Duodenal mucosa (tissue), 2 donors: ENCODE data around the gene SFMBT1.

Experiments used
- H3K27ac ChIP-seq: one replicate; pipeline ENCODE4 v1.7.0; 2013; ENCODE audit warnings: low read depth, low read length
- H3K27me3 ChIP-seq, 2 donors: one replicate each; pipeline ENCODE4 v1.7.0; 2013; ENCODE audit warnings: low read length in 2 of 2, control low read depth in 1 of 2; ENCODE audit not compliant: insufficient read depth in 2 of 2, control insufficient read depth in 1 of 2
- H3K36me3 ChIP-seq, 2 donors: one replicate each; pipeline ENCODE4 v1.7.0; 2013; ENCODE audit warnings: low read length in 2 of 2, control low read depth in 1 of 2; ENCODE audit not compliant: insufficient read depth in 2 of 2, control insufficient read depth in 1 of 2
- H3K4me1 ChIP-seq, 2 donors: one replicate each; pipeline ENCODE4 v1.7.0; 2013; ENCODE audit warnings: low read length in 2 of 2, control low read depth in 1 of 2; ENCODE audit not compliant: insufficient read depth in 2 of 2, control insufficient read depth in 1 of 2
- H3K4me3 ChIP-seq, 2 donors: one replicate each; pipeline ENCODE4 v1.7.0; 2013; ENCODE audit warnings: low read length in 2 of 2, low read depth in 1 of 2
- H3K9ac ChIP-seq, 2 donors: one replicate each; pipeline ENCODE4 v1.7.0; 2013; ENCODE audit warnings: low read length in 2 of 2, low read depth in 1 of 2
- H3K9me3 ChIP-seq, 2 donors: one replicate each; pipeline ENCODE4 v1.7.0; 2013; ENCODE audit warnings: low read length in 2 of 2, control low read depth in 1 of 2; ENCODE audit not compliant: control insufficient read depth in 1 of 2

SFMBT1 gene

GRCh38 chr3:52877085-52877484 lies 168.8 kb downstream of the SFMBT1 start:
- H3K9me3 ChIP-seq: no peaks in the 10 kb centered on the region
- H3K36me3 ChIP-seq: no peaks in the 10 kb centered on the region
- no peak overlapping the region for H3K4me3 ChIP-seq
- no peak overlapping the region for H3K27ac ChIP-seq
- H3K9ac ChIP-seq: no peak overlapping the region
- no peaks in the 10 kb centered on the region for H3K27me3 ChIP-seq
- H3K4me1 ChIP-seq: no peaks in the 10 kb centered on the region

GRCh38 chr3:52874864-52875587 lies 170.8 kb downstream of the SFMBT1 start:
- Histone ChIP-seq H3K27ac (no peak overlapping the region), H3K9me3 (no peaks in the 10 kb centered on the region), H3K27me3 (no peaks in the 10 kb centered on the region), H3K4me3 (no peak overlapping the region), H3K9ac (no peak overlapping the region), H3K4me1 (peaks cover 0 to 2% of the 10 kb centered on the region in 2 donors), H3K36me3 (no peaks in the 10 kb centered on the region)

DNA sequence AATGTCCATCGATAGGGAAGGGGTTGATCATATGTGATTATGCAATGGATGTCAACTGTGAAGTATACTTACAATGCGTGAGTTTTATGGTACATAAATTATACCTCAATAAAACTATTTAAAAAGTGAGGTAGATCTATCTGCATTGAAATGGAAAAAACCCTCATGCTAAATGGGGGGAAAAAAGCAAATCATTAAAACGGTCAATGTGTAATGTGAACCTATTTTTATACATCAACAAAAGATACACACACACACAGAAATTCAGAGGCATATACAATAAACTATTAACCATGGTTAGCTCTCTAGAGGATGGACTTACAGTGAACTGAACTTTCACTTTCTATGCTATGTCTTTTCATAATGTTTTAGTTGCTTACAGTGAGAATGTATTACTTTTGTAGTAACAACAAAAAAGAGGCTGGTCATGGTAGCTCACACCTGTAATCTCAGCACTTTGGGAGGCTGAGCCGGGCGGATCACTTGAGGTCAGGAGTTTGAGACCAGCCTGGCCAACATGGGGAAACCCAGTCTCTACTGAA lies 171.6 kb downstream of the SFMBT1 start:
- Histone ChIP-seq H3K9me3 (no peaks in the 10 kb centered on the region), H3K4me1 (peaks cover 0 to 6% of the 10 kb centered on the region in 2 donors), H3K36me3 (no peaks in the 10 kb centered on the region), H3K27me3 (no peaks in the 10 kb centered on the region), H3K27ac (no peak overlapping the region), H3K9ac (no peak overlapping the region), H3K4me3 (no peak overlapping the region)

DNA sequence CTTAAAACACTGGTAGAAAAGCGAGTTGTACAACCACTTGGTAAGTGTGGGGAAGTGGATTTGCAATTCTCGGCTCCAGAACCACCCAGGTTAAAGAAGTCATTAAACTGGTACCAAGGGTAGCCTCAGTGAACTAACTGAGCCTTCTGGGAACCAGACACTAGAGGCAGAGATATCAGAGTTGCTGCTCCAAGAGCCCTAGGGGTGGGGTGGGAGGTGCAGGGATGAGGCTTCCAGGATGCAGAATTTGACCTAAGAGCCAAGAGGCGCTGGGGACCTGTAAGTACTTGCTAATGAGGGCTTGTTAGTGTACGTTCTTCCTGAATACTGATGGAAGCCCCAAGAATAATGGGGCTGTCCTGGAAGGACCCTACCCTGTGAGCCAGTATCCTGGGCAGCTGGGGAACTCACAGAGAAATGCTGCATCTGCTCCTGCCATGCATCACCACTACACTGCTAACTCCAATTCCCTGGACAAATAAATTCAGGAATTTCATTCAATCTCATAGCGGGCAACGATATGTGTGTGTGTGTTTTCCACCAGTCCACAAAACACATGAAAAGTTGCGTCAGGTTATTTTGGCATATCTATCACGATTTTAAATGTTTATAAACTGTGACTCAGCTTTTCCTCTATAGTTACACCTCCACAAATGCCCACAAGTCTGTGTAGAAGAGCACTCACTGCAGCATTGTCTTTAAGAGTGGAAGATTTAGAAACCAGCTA lies 172.3 kb downstream of the SFMBT1 start:
- no peak overlapping the region for H3K27ac ChIP-seq
- H3K36me3 ChIP-seq: no peaks in the 10 kb centered on the region
- H3K4me1 ChIP-seq: peaks cover 0 to 6% of the 10 kb centered on the region in 2 donors
- no peak overlapping the region for H3K9ac ChIP-seq
- H3K27me3 ChIP-seq: no peaks in the 10 kb centered on the region
- no peak overlapping the region for H3K4me3 ChIP-seq
- H3K9me3 ChIP-seq: no peaks in the 10 kb centered on the region

DNA sequence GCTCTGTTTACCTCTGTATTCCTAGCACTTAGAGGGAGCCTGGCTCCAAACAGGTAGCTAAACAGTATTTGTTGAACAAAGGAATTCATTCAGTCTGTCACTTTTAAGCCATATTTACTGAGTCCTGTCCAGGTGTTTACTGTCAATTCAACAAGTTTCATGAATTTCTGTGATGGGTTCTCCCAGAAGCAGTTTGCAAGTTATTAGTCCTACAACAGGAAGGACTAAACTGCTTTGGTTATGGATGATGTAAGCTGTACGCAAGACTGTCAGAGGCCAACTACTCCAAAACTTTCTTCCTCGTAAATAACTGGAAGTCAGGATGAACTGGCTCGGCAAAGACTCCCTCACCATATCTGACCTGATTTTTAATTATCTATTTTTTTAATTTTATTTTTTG lies 173.6 kb downstream of the SFMBT1 start:
- H3K4me1 ChIP-seq: peaks cover 0 to 6% of the 10 kb centered on the region in 2 donors
- no peak overlapping the region for H3K4me3 ChIP-seq
- no peaks in the 10 kb centered on the region for H3K27me3 ChIP-seq
- H3K27ac ChIP-seq: no peak overlapping the region
- H3K36me3 ChIP-seq: no peaks in the 10 kb centered on the region
- no peak overlapping the region for H3K9ac ChIP-seq
- no peaks in the 10 kb centered on the region for H3K9me3 ChIP-seq

DNA sequence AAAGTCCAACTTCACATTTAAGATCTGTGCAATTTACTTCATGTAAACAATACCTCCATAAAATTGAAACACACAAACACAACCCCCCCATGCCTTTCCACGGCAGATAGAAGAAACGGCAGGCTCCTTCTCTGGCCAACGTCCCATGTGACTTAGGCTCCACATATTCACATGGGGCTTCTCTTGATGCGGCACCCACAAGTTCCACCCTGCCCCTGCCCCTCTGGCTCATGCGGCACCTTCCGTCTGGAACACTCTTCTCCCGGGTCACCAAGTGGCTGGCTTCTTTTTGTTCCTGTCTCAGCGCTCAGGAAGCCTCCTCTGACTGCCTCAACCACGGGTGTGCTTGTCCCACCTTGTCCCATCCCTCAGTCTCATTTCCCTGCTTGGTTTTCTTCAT lies 174.1 kb downstream of the SFMBT1 start:
- no peak overlapping the region for H3K9ac ChIP-seq
- H3K9me3 ChIP-seq: no peaks in the 10 kb centered on the region
- no peak overlapping the region for H3K27ac ChIP-seq
- no peak overlapping the region for H3K4me3 ChIP-seq
- H3K27me3 ChIP-seq: no peaks in the 10 kb centered on the region
- H3K4me1 ChIP-seq: peaks cover 0 to 6% of the 10 kb centered on the region in 2 donors
- no peaks in the 10 kb centered on the region for H3K36me3 ChIP-seq

DNA sequence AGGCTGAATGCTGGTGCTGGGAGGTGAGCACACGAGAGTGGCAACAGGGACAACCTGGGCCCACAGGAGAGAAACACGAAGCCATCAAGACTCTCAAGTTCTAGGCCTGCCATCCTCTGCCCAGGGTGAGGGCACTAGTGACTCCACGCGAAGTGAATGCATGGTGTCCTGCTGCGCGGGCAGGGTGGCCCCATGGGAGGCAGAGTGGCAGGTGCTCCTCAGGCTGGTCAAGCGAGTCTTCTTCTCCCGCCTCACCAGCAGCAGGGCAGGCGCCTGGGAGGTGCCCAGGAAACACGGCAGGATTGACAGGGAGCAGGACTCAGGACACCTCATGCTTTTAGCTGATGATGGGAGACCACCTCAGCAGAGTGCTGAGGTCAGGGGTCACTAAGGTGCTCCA lies 175.4 kb downstream of the SFMBT1 start:
- H3K27ac ChIP-seq: no peak overlapping the region
- peaks cover 0 to 6% of the 10 kb centered on the region in 2 donors for H3K4me1 ChIP-seq
- H3K4me3 ChIP-seq: no peak overlapping the region
- no peak overlapping the region for H3K9ac ChIP-seq
- H3K36me3 ChIP-seq: no peaks in the 10 kb centered on the region
- H3K27me3 ChIP-seq: no peaks in the 10 kb centered on the region
- no peaks in the 10 kb centered on the region for H3K9me3 ChIP-seq

GRCh38 chr3:52866427-52866826 lies 179.4 kb downstream of the SFMBT1 start:
- no peak overlapping the region for H3K27ac ChIP-seq
- H3K4me3 ChIP-seq: no peak overlapping the region
- peaks cover 0 to 6% of the 10 kb centered on the region in 2 donors for H3K4me1 ChIP-seq
- H3K36me3 ChIP-seq: no peaks in the 10 kb centered on the region
- no peaks in the 10 kb centered on the region for H3K27me3 ChIP-seq
- no peaks in the 10 kb centered on the region for H3K9me3 ChIP-seq
- H3K9ac ChIP-seq: no peak overlapping the region

DNA sequence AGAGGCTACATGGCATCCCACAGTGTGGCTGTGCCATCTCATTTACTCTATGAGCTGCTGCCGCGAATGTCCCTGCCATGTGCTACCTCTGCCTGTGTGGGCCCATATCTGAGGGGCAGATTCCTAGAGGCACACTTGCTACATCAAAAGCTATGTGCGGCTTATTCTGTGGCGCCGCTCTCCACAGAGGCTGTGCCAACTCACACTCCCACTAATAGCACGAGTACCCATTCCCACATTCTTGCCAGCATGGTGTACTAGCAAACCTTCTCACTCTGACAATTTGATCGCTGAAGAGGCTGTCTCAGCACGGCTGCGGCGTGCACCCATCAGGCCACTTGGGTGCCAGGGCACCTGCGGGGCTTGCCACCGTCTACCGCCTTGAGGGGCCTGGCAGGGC lies 179.9 kb downstream of the SFMBT1 start:
- H3K9ac ChIP-seq: no peak overlapping the region
- no peaks in the 10 kb centered on the region for H3K27me3 ChIP-seq
- no peak overlapping the region for H3K27ac ChIP-seq
- no peak overlapping the region for H3K4me3 ChIP-seq
- peaks cover 0 to under 1% of the 10 kb centered on the region in 2 donors for H3K36me3 ChIP-seq
- H3K4me1 ChIP-seq: peaks cover 0 to 6% of the 10 kb centered on the region in 2 donors
- H3K9me3 ChIP-seq: no peaks in the 10 kb centered on the region

DNA sequence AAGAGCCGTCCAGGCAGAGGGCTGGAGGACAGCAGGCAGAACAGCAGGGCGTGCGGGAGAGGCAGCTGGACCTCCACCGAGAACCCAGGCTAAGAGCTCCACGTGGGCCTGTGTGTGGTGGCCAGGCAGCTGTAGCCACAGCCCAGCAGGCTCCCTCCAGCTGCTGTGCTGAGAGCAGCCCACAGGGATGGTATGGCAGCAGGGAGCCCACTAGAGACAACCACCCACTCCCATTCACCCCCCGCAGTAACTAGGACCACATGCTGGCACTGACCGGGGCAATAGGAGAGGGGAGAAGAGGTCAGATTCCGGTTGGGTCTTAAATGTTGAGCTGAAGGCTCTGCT lies 185.5 kb downstream of the SFMBT1 start:
- no peak overlapping the region for H3K4me3 ChIP-seq
- no peak overlapping the region for H3K9ac ChIP-seq
- peaks cover 0 to 10% of the 10 kb centered on the region in 2 donors for H3K36me3 ChIP-seq
- H3K27ac ChIP-seq: no peak overlapping the region
- H3K4me1 ChIP-seq: no peaks in the 10 kb centered on the region
- H3K9me3 ChIP-seq: no peaks in the 10 kb centered on the region
- H3K27me3 ChIP-seq: no peaks in the 10 kb centered on the region
